HCT116 (cell line): Measurements from ENCODE around the gene TMEM94.

Experiments used
- CEBPB ChIP-seq: IDR thresholded peaks from 2 replicates; pipeline ENCODE4 v1.6.1; 2012; ENCODE audit warnings: low read depth
- EZH2 ChIP-seq: fragments of 200-600 bp; sonication (generic); IDR thresholded peaks from 2 replicates; pipeline ENCODE4 v1.6.1; 2017; ENCODE audit warnings: antibody characterized with exemption, mixed run types
- EZH2phosphoT487 ChIP-seq: fragments of 200-600 bp; IDR thresholded peaks from 2 replicates; pipeline ENCODE4 v1.6.1; 2018; ENCODE audit warnings: antibody characterized with exemption, borderline replicate concordance
- POLR2A ChIP-seq: IDR thresholded peaks from 2 replicates; pipeline ENCODE4 v1.7.0; 2011; ENCODE audit warnings: borderline replicate concordance; ENCODE audit not compliant: insufficient read depth, insufficient read length; ENCODE audit errors: extremely low read depth
- POLR2AphosphoS5 ChIP-seq: IDR thresholded peaks from 2 replicates; pipeline ENCODE4 v1.6.1; 2011; ENCODE audit warnings: mild to moderate bottlenecking, low read depth, low read length, moderate library complexity
- SIN3A ChIP-seq: IDR thresholded peaks from 2 replicates; pipeline ENCODE4 v1.6.1; 2012; ENCODE audit warnings: low read depth
- SP1 ChIP-seq: IDR thresholded peaks from 2 replicates; pipeline ENCODE4 v1.6.1; 2012; ENCODE audit warnings: low read depth
- SRF ChIP-seq: IDR thresholded peaks from 2 replicates; pipeline ENCODE4 v1.6.1; 2012; ENCODE audit warnings: low read depth
- TCF7L2 ChIP-seq: IDR thresholded peaks from 2 replicates; pipeline ENCODE4 v1.7.0; 2011; ENCODE audit warnings: borderline replicate concordance, inconsistent platforms; ENCODE audit not compliant: insufficient read depth, insufficient read length; ENCODE audit errors: extremely low read depth
- YY1 ChIP-seq: IDR thresholded peaks from 2 replicates; pipeline ENCODE4 v1.6.1; 2011; ENCODE audit warnings: low read length, low read depth, moderate library complexity, mild to moderate bottlenecking; ENCODE audit not compliant: insufficient replicate concordance; ENCODE audit errors: extremely low read depth
- TF ChIP-seq, protein P1 (sequence below): IDR thresholded peaks from 2 replicates; pipeline ENCODE4 v1.6.1; 2012
- TF ChIP-seq, protein P2 (sequence below), 3 experiments: fragments of 200-600 bp in 1 of 3; sonication (generic) in 1 of 3; IDR thresholded peaks in 2 of 3; conservative IDR thresholded peaks in 1 of 3; 2 replicates each; pipeline ENCODE4 v1.5.1; 2012 to 2017; ENCODE audit warnings: low read depth in 2 of 3, low read length in 2 of 3, antibody characterized with exemption in 1 of 3, borderline replicate concordance in 1 of 3, control low read depth in 1 of 3, mild to moderate bottlenecking in 1 of 3, mixed read lengths in 1 of 3, mixed run types in 1 of 3, moderate library complexity in 1 of 3; ENCODE audit not compliant: insufficient read depth in 1 of 3
- TF ChIP-seq, protein P3 (sequence below): IDR thresholded peaks from 2 replicates; pipeline ENCODE4 v1.6.1; 2011; ENCODE audit warnings: mild to moderate bottlenecking, low read length, moderate library complexity; ENCODE audit not compliant: insufficient replicate concordance; ENCODE audit errors: extremely low read depth

DNA sequence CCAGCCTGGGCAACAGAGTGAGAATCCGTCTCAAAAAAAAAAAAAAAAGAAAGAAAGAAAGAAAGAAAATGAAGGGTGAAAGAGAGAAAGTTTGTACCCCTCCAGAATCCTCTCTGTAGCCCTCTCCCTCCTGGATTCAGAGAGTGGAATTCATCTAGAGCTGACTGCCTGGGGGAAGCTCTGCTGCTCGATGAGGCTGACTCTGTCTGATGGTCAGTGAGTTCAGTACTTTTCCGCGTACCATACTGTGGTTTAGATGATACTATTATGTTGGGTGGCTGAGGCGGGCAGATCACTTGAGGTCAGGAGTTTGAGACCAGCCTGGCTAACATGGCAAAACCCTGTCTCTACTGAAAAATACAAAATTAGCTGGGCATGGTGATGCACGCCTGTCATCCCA lies 14.8 kb downstream of the TMEM94 start:
- TF ChIP-seq POLR2AphosphoS5 (no peak), TCF7L2 (no peak), SP1 (no peak), CEBPB (no peak), YY1 (no peak), SIN3A (no peak), SRF (no peak), POLR2A (no peak), EZH2 (no peak), EZH2phosphoT487 (no peak)
- TF ChIP-seq, protein P1, sequence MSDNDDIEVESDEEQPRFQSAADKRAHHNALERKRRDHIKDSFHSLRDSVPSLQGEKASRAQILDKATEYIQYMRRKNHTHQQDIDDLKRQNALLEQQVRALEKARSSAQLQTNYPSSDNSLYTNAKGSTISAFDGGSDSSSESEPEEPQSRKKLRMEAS: no peak
- TF ChIP-seq, protein P2, sequence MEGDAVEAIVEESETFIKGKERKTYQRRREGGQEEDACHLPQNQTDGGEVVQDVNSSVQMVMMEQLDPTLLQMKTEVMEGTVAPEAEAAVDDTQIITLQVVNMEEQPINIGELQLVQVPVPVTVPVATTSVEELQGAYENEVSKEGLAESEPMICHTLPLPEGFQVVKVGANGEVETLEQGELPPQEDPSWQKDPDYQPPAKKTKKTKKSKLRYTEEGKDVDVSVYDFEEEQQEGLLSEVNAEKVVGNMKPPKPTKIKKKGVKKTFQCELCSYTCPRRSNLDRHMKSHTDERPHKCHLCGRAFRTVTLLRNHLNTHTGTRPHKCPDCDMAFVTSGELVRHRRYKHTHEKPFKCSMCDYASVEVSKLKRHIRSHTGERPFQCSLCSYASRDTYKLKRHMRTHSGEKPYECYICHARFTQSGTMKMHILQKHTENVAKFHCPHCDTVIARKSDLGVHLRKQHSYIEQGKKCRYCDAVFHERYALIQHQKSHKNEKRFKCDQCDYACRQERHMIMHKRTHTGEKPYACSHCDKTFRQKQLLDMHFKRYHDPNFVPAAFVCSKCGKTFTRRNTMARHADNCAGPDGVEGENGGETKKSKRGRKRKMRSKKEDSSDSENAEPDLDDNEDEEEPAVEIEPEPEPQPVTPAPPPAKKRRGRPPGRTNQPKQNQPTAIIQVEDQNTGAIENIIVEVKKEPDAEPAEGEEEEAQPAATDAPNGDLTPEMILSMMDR (IDR thresholded peaks at IDR 0.05 in 2 of 3, conservative IDR thresholded peaks at IDR 0.05 in 1 of 3; ENCODE audit: borderline replicate concordance in 1 of 3, insufficient read depth in 1 of 3, low read depth in 2 of 3, low read length in 2 of 3): no peak
- TF ChIP-seq, protein P3, sequence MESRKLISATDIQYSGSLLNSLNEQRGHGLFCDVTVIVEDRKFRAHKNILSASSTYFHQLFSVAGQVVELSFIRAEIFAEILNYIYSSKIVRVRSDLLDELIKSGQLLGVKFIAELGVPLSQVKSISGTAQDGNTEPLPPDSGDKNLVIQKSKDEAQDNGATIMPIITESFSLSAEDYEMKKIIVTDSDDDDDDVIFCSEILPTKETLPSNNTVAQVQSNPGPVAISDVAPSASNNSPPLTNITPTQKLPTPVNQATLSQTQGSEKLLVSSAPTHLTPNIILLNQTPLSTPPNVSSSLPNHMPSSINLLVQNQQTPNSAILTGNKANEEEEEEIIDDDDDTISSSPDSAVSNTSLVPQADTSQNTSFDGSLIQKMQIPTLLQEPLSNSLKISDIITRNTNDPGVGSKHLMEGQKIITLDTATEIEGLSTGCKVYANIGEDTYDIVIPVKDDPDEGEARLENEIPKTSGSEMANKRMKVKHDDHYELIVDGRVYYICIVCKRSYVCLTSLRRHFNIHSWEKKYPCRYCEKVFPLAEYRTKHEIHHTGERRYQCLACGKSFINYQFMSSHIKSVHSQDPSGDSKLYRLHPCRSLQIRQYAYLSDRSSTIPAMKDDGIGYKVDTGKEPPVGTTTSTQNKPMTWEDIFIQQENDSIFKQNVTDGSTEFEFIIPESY: no peak
